Duodenal mucosa (tissue), 2 donors: ENCODE measurements around the gene CYP39A1.
"Not testable (repeated sequence)": the region's sequence is repeated elsewhere in the genome, so short reads cannot be mapped to it uniquely, and the experiment has no call there.

Experiments used
- H3K27ac ChIP-seq: one replicate; pipeline ENCODE4 v1.7.0; 2013; ENCODE audit warnings: low read depth, low read length
- H3K27me3 ChIP-seq, 2 donors: one replicate each; pipeline ENCODE4 v1.7.0; 2013; ENCODE audit warnings: low read length in 2 of 2, control low read depth in 1 of 2; ENCODE audit not compliant: insufficient read depth in 2 of 2, control insufficient read depth in 1 of 2
- H3K36me3 ChIP-seq, 2 donors: one replicate each; pipeline ENCODE4 v1.7.0; 2013; ENCODE audit warnings: low read length in 2 of 2, control low read depth in 1 of 2; ENCODE audit not compliant: insufficient read depth in 2 of 2, control insufficient read depth in 1 of 2
- H3K4me1 ChIP-seq, 2 donors: one replicate each; pipeline ENCODE4 v1.7.0; 2013; ENCODE audit warnings: low read length in 2 of 2, control low read depth in 1 of 2; ENCODE audit not compliant: insufficient read depth in 2 of 2, control insufficient read depth in 1 of 2
- H3K4me3 ChIP-seq, 2 donors: one replicate each; pipeline ENCODE4 v1.7.0; 2013; ENCODE audit warnings: low read length in 2 of 2, low read depth in 1 of 2
- H3K9ac ChIP-seq, 2 donors: one replicate each; pipeline ENCODE4 v1.7.0; 2013; ENCODE audit warnings: low read length in 2 of 2, low read depth in 1 of 2
- H3K9me3 ChIP-seq, 2 donors: one replicate each; pipeline ENCODE4 v1.7.0; 2013; ENCODE audit warnings: low read length in 2 of 2, control low read depth in 1 of 2; ENCODE audit not compliant: control insufficient read depth in 1 of 2

Gene CYP39A1

DNA sequence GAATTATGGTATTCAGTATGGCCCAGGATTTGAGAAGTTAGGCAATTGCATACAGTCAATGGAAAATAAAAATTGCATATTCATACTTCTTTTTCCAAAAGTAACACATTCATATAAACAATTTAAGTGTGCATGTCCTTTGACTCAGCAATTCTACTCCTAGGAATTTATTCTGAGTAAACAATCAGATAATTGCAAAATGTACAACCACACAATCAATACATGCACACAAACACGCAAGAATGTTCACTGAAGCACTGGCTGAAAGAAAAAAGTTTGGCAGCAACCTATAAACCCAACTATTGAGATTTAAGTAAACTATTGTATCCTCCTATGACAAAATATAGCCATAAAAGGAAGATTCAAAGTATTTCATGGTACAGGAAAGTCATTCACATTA is 1.6 kb downstream of the CYP39A1 start:
- H3K9ac ChIP-seq = no peak overlapping the region
- H3K27ac ChIP-seq = no peak overlapping the region

DNA sequence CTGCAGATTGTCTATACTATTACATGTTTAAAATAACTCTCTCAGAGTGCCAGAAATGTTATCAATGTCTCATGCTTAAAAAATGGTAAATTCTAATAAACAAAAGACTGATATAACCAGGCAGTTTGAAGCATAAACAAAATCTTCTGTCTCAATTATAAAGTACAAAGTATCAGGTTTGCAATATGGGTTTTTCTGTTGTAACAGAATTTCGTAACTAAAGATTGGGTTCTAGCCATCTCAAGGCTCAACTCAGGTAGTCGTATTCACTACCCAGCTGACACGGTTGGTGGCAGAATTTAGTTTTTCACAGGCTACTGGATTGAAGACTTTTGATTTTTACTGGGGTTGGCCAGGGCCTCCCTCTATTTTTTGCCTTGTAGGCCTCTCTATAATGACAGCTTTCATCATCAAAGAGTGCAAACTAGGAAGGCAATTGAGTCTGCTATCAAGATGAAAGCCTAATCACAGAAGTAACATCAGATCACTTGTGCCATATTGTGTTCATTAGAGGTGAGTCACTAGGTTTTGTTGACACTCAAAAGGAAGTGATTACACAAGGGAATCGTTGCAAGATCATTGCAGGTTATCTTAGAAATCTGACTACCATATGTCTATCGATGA is 3.6 kb downstream of the CYP39A1 start:
- Histone ChIP-seq H3K9ac (no peak overlapping the region), H3K27ac (no peak overlapping the region), H3K4me3 (no peak overlapping the region), H3K9me3 (no peaks in the 10 kb centered on the region), H3K36me3 (no peaks in the 10 kb centered on the region), H3K4me1 (peaks cover 9 to 10% of the 10 kb centered on the region in 2 donors), H3K27me3 (peaks cover 4 to 5% of the 10 kb centered on the region in 2 donors)

More for the DNA sequence above, 1.6 kb downstream of the CYP39A1 start:
- H3K9me3 ChIP-seq = no peaks in the 10 kb centered on the region
- peaks cover 4 to 7% of the 10 kb centered on the region in 2 donors for H3K27me3 ChIP-seq
- no peak overlapping the region for H3K4me3 ChIP-seq
- H3K4me1 ChIP-seq = peaks cover 9 to 10% of the 10 kb centered on the region in 2 donors
- no peaks in the 10 kb centered on the region for H3K36me3 ChIP-seq

DNA sequence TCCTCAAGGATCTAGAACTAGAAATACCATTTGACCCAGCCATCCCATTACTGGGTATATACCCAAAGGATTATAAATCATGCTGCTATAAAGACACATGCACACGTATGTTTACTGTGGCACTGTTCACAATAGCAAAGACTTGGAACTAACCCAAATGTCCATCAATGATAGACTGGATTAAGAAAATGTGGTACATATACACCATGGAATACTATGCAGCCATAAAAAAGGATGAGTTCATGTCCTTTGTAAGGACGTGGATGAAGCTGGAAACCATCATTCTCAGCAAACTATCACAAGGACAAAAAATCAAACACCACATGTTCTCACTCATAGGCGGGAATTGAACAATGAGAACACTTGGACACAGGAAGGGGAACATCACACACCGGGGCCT is 4.5 kb downstream of the CYP39A1 start:
- H3K36me3 ChIP-seq, H3K4me3 ChIP-seq, H3K4me1 ChIP-seq, H3K27me3 ChIP-seq, H3K9me3 ChIP-seq, H3K9ac ChIP-seq, H3K27ac ChIP-seq: not testable (repeated sequence)

DNA sequence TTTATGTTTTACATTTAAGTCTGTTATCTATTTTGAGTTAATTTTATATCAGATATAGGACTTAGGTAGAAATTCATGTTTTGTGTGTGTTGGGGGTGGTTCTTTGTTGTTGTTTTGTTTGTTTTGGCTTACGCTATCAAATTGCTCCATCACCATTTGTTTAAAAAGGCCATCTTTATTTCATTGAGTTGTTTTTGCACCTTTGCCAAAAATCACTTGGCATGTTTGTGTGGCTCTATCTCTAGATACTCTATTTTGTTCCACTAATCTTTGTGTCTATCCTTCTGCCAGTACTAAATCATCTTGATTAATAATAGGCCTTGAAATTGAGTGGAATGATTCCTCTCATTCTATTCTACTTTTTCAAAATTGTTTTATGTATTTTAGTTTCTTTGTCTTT is 7.4 kb downstream of the CYP39A1 start:
- Histone ChIP-seq H3K36me3 (no peaks in the 10 kb centered on the region), H3K27me3 (no peaks in the 10 kb centered on the region), H3K9ac (no peak overlapping the region), H3K27ac (no peak overlapping the region), H3K4me3 (no peak overlapping the region), H3K9me3 (no peaks in the 10 kb centered on the region), H3K4me1 (no peaks in the 10 kb centered on the region)

DNA sequence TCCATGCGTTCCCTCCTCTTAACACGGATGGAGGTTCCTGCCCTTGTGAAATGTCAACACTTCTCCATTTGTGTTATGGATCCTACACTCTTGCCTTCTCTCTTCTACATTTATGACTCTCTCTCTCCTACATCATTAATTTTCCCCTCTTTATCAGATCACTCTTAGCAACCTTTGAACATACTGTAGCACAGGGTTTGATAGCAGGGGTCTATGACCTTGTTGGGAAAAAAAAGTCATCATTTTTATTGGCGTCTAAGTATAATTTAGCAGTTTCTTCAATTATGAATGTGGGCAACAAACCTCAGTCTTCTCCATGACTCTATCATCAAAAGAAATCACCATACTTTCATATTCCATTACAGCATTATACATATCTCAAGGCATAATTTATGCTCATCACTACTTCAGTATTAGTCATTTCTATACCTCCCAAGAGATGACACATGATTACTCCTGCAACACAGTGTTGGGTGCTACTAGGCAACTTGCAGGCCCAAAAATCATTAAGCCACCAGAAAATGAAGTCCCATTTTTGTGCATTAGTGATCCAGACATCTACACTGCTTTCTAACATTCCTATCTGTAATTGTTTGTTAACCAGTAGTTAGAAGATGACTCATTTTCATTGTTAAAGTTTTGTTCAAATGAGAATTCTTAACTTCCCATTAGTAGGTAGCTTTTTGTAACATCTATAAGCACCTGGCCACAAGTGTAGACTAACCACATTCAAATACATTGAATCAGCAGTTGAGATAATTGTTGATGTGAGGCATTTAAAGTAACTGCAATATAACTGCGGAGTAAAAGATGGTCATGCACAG is 9.5 kb downstream of the CYP39A1 start:
- H3K27ac ChIP-seq = no peak overlapping the region
- no peaks in the 10 kb centered on the region for H3K36me3 ChIP-seq
- H3K4me1 ChIP-seq = no peaks in the 10 kb centered on the region
- H3K27me3 ChIP-seq = no peaks in the 10 kb centered on the region
- no peak overlapping the region for H3K4me3 ChIP-seq
- no peaks in the 10 kb centered on the region for H3K9me3 ChIP-seq
- H3K9ac ChIP-seq = no peak overlapping the region

DNA sequence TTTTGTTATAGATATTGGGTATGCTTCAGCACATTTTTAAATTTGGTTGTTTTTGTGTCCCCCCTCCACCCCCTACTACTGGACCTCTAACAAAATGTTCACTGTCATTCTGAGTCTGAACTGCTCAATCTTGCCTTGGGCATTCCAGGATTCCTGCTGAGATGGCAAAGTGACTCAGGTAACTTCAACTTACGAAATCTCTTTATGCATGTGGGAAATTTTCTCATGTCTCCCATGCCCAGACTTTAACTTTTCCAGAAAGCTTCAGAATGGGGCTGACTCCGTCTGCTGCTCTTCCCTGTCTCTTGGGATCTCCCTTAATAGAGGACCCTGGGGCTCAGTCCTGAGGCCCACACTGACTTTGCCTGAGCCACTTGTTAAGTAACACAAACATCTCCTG is 14.0 kb downstream of the CYP39A1 start:
- no peaks in the 10 kb centered on the region for H3K4me1 ChIP-seq
- no peaks in the 10 kb centered on the region for H3K36me3 ChIP-seq
- no peak overlapping the region for H3K9ac ChIP-seq
- no peaks in the 10 kb centered on the region for H3K9me3 ChIP-seq
- no peak overlapping the region for H3K4me3 ChIP-seq
- H3K27ac ChIP-seq = no peak overlapping the region
- H3K27me3 ChIP-seq = no peaks in the 10 kb centered on the region

DNA sequence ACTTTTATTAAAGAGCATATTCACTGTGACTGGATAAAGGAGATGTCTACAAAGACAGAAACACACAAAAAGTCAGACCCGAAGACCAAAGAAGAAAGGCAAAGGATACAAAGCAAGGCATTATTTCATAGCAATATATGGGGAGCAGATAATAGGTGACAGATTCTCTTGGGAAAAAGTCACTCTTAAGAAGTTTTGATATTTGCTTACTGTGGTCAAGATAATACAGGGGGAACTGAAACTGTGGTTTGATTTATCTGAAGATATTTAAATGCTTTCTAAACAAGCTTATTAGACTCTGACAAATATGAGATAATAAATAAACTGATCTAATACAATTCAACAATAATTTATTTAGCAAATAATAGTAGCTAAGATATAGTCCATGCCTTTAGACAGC is 14.7 kb downstream of the CYP39A1 start:
- no peaks in the 10 kb centered on the region for H3K36me3 ChIP-seq
- no peaks in the 10 kb centered on the region for H3K4me1 ChIP-seq
- no peaks in the 10 kb centered on the region for H3K9me3 ChIP-seq
- H3K4me3 ChIP-seq = no peak overlapping the region
- no peak overlapping the region for H3K9ac ChIP-seq
- H3K27me3 ChIP-seq = no peaks in the 10 kb centered on the region
- H3K27ac ChIP-seq = no peak overlapping the region

DNA sequence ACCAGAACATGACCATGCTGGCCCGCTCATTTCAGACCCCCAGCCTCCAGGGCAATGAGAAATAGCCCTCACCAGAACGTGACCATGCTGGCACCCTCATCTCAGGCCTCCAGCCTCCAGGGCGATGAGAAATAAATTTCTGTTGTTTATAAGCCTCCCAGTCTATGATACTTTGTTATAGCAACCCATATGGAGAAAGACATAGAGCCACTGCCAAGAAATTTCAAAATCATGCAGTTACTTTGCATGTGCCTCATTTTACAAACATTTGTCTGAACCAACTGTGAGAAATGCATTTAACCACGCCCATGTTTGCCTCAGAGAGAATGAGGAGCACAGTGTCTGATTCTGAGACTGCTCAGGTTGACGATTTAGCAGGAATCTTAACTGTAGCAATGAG is 15.5 kb downstream of the CYP39A1 start:
- no peaks in the 10 kb centered on the region for H3K9me3 ChIP-seq
- H3K4me1 ChIP-seq = no peaks in the 10 kb centered on the region
- no peak overlapping the region for H3K27ac ChIP-seq
- no peak overlapping the region for H3K4me3 ChIP-seq
- H3K27me3 ChIP-seq = no peaks in the 10 kb centered on the region
- no peak overlapping the region for H3K9ac ChIP-seq
- no peaks in the 10 kb centered on the region for H3K36me3 ChIP-seq

DNA sequence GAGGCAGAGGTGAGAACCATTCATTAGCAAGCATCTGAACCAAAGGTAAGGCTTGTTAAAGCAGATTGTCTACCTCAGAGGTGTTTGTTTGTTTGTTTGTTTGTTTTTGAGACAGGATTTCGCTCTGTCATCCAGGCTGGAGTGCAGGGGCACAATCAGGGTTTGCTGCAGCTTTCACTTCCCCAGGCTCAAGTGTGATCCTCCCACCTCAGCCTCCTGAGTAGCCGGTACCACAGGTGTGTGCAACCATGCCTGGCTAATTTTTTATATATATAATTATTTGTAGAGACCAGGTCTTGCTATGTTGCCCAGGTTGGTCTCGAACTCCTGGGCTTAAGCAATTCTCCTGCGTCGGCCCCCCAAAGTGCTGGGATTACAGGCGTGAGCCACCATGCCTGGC is 17.2 kb downstream of the CYP39A1 start:
- H3K9me3 ChIP-seq = no peaks in the 10 kb centered on the region
- H3K4me1 ChIP-seq = no peaks in the 10 kb centered on the region
- H3K9ac ChIP-seq = no peak overlapping the region
- H3K36me3 ChIP-seq = no peaks in the 10 kb centered on the region
- no peak overlapping the region for H3K27ac ChIP-seq
- no peaks in the 10 kb centered on the region for H3K27me3 ChIP-seq
- H3K4me3 ChIP-seq = no peak overlapping the region

DNA sequence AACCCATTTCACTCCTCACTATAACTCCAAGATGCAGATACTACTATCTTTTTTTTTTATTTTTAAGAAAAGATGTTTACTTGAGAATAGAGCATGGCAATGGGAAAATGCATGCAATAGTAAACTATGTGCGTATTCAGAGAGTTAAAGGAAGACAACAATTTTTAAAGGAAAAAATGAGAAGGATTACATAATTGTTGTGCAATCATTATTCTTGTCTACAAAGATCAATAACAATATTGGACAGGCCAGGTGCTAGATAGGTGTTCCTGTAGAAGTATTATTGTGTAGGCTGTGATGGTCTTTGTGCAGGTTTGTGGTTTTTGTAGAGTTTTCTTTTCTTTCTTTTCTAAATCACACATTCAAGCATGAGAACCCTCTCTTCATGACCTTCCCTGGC is 20.6 kb downstream of the CYP39A1 start:
- Histone ChIP-seq H3K4me3 (no peak overlapping the region), H3K36me3 (no peaks in the 10 kb centered on the region), H3K4me1 (no peaks in the 10 kb centered on the region), H3K27me3 (no peaks in the 10 kb centered on the region), H3K9me3 (no peaks in the 10 kb centered on the region), H3K27ac (no peak overlapping the region), H3K9ac (no peak overlapping the region)
